IPS-18a (cell line): ENCODE results near the gene RMRP.
"Not testable (repeated sequence)": the region's sequence is repeated elsewhere in the genome, so short reads cannot be mapped to it uniquely, and the experiment has no call there.

Experiments used
- H3K27ac ChIP-seq: one replicate; pipeline ENCODE4 v1.5.1; 2013; ENCODE audit warnings: low read length
- H3K27me3 ChIP-seq: one replicate; pipeline ENCODE4 v1.6.1; 2013; ENCODE audit warnings: mild to moderate bottlenecking, low read length; ENCODE audit not compliant: control insufficient read depth, insufficient read depth
- H3K36me3 ChIP-seq: one replicate; pipeline ENCODE4 v1.6.1; 2013; ENCODE audit warnings: low read depth, low read length; ENCODE audit not compliant: control insufficient read depth
- H3K4me1 ChIP-seq: one replicate; pipeline ENCODE4 v1.6.1; 2013; ENCODE audit warnings: low read depth, low read length; ENCODE audit not compliant: control insufficient read depth
- H3K4me3 ChIP-seq: one replicate; pipeline ENCODE4 v1.5.1; 2013; ENCODE audit warnings: low read length
- H3K9ac ChIP-seq: one replicate; pipeline ENCODE4 v1.6.1; 2013; ENCODE audit warnings: mild to moderate bottlenecking, low read length, moderate library complexity
- H3K9me3 ChIP-seq: one replicate; pipeline ENCODE4 v1.6.1; 2013; ENCODE audit warnings: low read depth, low read length; ENCODE audit not compliant: control insufficient read depth

RMRP gene

DNA sequence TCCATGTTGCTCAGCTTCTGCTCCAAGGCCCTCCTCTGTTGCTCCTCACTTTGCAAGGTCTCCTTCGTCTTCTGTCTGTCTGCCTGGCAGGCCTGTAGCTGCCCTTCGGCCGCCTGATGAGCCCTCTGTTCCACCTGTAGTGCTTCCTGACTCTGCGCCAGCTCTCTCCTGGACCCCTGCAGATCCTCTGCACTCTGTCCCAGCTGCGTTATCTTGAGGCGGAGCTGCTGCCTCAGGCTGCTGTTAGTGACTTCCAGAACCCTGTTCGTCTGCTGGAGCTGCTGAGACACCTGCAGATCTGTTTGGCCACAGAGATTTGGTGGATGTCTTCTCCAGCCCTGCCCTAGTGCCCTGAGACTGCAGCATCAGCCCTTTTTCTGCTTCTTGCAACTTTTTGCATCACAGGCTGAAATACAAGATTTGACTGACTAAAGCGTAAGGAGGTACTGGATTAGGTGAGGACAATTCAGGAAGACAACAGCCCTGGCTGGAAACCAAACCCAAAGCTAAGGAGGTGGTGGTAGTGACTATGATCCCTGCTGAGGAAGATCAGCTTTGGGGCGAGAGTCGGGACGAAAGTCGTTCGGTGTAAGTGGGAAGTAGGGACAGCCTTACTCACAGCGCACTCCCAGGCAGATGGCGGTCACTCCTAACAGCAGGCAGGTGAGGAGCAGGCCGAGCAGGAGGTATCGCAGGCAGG, 41.7 kb downstream of the RMRP start:
- Histone ChIP-seq H3K27me3 (peaks cover 30% of the 10 kb centered on the region), H3K4me3 (peak overlapping the region; percentile 65), H3K9ac (no peak overlapping the region), H3K9me3 (no peaks in the 10 kb centered on the region), H3K36me3 (no peaks in the 10 kb centered on the region), H3K27ac (no peak overlapping the region), H3K4me1 (peaks cover 4% of the 10 kb centered on the region)

DNA sequence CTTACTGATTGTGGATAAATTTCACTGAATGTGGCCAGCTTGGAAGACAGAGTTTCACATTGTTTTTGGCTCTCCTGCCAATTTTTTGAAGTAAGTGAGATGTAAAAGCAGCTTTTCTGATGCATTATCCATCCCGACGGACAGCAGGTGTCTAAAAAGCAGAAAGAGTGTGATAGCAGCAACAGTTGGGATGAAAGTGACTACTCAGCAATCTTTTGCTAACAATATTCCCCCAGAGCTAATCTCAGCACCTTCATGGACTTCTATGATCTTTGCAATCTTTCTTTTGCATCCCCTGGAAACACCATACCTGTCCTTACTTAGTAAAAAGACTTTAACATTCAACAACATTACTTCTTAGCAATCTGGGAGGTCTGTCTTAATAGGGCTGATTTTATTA, 45.0 kb downstream of the RMRP start:
- Histone ChIP-seq H3K4me3 (no peak overlapping the region), H3K4me1 (peaks cover 4% of the 10 kb centered on the region), H3K9me3 (no peaks in the 10 kb centered on the region), H3K9ac (no peak overlapping the region), H3K27ac (no peak overlapping the region), H3K36me3 (peaks cover 14% of the 10 kb centered on the region), H3K27me3 (peaks cover 26% of the 10 kb centered on the region)

DNA sequence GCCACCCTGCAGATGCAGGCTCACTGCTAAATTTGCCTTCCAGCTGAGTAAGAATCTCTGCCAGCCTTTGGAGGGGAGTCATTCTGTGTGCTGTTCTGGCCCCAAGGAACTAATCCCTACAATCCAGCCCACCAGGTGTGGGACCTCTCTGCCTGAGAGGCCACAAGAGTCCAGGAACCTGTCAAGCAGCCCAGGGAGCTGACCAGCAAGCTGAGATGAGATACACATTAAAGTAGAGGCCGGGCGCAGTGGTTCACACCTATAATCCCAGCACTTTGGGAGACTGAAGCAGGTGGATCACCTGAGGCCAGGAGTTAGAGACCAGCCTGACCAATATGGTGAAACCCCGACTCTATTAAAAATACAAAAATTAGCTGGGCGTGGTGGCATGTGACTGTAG, 45.8 kb downstream of the RMRP start:
- H3K4me3 ChIP-seq, H3K9ac ChIP-seq, H3K27ac ChIP-seq, H3K4me1 ChIP-seq, H3K9me3 ChIP-seq: not testable (repeated sequence)
- H3K27me3 ChIP-seq = peaks cover 18% of the 10 kb centered on the region
- peaks cover 15% of the 10 kb centered on the region for H3K36me3 ChIP-seq

DNA sequence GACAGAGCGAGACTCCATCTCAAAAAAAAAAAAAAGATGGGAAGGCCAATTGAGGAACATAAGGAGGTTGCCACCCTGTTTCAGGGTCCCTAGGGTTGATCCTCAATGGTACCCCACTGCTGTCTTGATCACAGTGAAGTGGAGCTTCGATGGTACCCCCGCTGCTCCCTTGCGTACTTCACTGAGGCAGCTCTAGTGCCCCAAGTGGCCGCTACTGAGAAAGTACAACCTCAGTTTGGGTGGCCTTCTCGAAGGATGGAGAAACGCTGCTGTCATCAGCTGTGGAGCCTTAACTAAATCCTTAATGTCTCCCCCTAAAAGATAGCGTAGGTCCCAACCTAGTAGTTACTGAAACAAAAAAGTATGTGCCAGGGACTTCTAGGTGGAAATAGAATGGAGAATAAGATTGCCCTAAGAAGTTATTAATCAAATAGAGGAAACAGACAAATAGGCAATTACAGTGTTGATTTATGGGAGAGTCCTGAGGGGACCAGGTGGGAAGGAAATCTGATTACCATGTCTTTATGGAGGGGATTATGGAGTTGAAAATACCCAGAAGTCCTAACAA, 46.5 kb downstream of the RMRP start:
- Histone ChIP-seq H3K4me3 (no peak overlapping the region), H3K9me3 (no peaks in the 10 kb centered on the region), H3K27me3 (peaks cover 10% of the 10 kb centered on the region), H3K4me1 (no peaks in the 10 kb centered on the region), H3K36me3 (peaks cover 15% of the 10 kb centered on the region), H3K27ac (no peak overlapping the region), H3K9ac (no peak overlapping the region)

DNA sequence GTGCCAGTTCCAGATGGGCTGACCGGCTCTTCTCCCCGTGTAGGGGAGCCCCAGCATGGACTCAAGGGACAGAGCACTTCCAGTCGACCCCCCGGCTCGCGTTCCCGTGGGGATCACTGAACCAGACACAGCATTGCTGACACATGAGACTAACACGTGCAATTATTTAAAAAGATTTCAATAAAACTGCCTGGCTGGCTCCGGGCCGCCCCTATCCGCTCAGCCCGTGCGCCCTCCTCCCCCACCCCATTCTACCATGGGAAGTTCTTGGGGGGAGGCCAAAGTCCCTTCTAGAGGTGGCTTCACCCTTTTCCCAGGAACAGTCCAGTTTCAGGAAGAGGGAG, 48.0 kb downstream of the RMRP start:
- peaks cover 3% of the 10 kb centered on the region for H3K27me3 ChIP-seq
- H3K9ac ChIP-seq = no peak overlapping the region
- H3K36me3 ChIP-seq = peaks cover 15% of the 10 kb centered on the region
- no peak overlapping the region for H3K27ac ChIP-seq
- H3K4me1 ChIP-seq = no peaks in the 10 kb centered on the region
- H3K9me3 ChIP-seq = no peaks in the 10 kb centered on the region
- no peak overlapping the region for H3K4me3 ChIP-seq

DNA sequence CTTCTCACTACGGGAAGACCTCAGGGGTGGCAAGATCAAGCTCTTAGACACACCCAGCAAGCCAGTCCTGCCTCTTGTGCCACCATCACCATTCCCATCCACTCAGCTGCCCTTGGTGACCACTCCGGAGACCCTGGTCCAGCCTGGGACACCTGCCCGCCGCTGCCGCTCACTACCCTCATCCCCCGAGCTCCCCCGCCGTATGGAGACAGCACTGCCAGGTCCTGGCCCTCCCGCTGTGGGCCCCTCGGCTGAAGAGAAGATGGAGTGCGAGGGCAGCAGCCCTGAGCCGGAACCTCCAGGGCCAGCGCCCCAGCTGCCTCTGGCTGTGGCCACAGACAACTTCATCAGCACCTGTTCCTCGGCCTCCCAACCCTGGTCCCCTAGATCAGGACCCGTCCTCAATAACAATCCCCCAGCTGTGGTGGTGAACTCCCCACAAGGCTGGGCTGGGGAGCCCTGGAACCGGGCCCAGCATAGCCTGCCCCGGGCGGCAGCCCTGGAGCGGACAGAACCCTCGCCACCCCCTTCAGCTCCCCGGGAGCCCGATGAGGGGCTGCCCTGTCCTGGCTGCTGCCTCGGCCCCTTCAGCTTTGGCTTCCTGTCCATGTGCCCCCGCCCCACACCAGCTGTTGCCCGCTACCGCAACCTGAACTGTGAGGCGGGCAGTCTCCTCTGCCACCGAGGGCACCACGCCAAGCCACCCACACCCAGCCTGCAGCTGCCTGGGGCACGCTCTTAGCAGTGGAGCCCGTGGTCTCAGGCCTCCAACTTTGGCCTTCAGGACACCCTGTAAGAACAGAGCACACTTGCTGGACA, 48.6 kb downstream of the RMRP start:
- peaks cover 3% of the 10 kb centered on the region for H3K27me3 ChIP-seq
- H3K4me3 ChIP-seq = no peak overlapping the region
- no peak overlapping the region for H3K9ac ChIP-seq
- no peaks in the 10 kb centered on the region for H3K4me1 ChIP-seq
- H3K27ac ChIP-seq = no peak overlapping the region
- peaks cover 15% of the 10 kb centered on the region for H3K36me3 ChIP-seq
- H3K9me3 ChIP-seq = no peaks in the 10 kb centered on the region

DNA sequence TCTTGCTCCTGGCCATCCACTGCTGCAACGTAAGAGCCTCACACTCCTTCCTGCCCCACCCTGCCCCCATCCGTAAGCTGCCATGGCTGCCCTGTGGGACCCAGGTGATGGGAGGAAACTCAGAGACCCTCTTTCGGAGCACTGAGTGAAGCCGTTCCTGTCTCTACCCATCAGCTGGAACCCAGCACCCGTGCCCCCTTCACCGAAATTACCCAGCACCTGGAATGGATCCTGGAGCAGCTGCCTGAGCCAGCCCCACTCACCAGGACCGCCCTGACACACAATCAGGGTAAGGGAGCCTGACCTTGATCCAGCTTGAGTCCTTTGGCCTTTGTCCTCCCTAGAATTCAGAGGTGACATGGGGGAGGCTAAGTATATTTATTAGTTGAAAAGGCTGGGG, 49.6 kb downstream of the RMRP start:
- no peak overlapping the region for H3K9ac ChIP-seq
- no peaks in the 10 kb centered on the region for H3K27me3 ChIP-seq
- peaks cover 15% of the 10 kb centered on the region for H3K36me3 ChIP-seq
- no peak overlapping the region for H3K4me3 ChIP-seq
- H3K27ac ChIP-seq = no peak overlapping the region
- peaks cover 5% of the 10 kb centered on the region for H3K4me1 ChIP-seq
- no peaks in the 10 kb centered on the region for H3K9me3 ChIP-seq
